ENCODE data around the gene PFKFB4.

Gene PFKFB4

DNA sequence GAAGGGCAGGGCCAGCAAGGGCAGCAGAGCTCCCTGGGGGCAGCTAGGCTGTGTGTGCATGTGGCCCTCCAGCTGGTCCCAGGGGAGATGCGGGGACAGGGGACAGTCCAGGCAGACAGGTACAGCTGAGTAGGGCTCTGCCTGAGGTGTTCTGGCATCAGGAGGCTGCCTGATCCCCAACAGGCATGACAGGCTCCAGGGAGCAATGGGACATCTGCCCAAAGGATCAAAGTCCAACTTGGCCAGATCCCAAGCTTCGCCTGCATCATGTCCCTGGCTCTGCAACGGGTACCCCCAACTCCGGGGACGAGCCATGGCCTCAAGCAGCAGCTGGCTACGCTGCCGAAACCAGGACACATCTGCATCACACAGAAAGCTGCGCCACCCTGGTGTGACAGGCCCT lies 88.3 kb downstream of the PFKFB4 start:
- in situ Hi-C loops (cut with HindIII; ENCODE audit: low sequenced_read_pairs), result no loop called here

Measured in DLD1 (cell line).